ENCODE measurements around the gene VPS13D.

The VPS13D gene

DNA sequence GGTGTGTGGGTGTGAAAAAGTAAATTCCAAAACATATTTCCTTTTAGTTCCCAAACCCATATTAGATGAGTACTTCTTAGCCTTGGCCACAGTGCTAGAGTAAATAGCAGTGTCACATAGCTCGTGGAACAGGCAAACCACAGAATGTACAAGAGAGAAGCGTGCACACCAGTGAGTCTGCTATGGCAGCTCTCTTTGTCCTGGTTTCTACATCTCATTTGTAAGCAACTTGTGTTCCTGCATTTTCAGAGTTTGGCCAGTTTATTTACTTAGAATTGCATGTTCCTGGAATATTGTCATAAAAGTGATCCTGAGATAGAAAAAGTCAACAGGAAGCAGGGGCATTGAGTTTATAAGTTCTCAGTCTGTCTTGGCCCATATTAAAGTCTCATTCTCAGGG is 246.1 kb downstream of the VPS13D start:
- Mint-ChIP-seq H3K36me3 (peaks cover 10% of the 10 kb centered on the region), H3K9me3 (no peaks in the 10 kb centered on the region), H3K4me3 (no peak overlapping the region), H3K27ac (peak overlapping the region; percentile 91), H3K4me1 (peaks cover 98% of the 10 kb centered on the region), H3K27me3 (no peaks in the 10 kb centered on the region)

DNA sequence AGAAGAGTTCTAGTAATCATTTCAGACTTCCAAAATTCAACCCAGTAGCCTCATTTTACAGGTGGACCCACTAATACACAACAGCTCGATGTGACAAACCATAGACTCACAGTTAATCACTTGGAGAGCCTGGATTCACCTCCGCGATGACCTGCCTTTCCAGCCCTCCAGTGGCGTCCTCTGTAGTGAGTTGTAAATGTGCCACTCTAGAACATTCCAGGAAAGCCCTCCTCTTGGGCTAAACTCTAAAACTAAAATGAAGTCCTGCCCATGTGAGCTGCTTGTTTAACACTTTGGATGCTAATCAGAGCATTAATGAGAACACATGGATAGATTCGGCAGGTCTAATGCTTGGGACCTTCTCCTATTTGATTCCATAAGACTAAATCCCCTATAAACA is 247.5 kb downstream of the VPS13D start:
- Mint-ChIP-seq H3K27ac (peak overlapping the region; percentile 73), H3K27me3 (no peaks in the 10 kb centered on the region), H3K4me3 (no peak overlapping the region), H3K36me3 (peaks cover 4% of the 10 kb centered on the region), H3K4me1 (peaks cover 98% of the 10 kb centered on the region), H3K9me3 (no peaks in the 10 kb centered on the region)

DNA sequence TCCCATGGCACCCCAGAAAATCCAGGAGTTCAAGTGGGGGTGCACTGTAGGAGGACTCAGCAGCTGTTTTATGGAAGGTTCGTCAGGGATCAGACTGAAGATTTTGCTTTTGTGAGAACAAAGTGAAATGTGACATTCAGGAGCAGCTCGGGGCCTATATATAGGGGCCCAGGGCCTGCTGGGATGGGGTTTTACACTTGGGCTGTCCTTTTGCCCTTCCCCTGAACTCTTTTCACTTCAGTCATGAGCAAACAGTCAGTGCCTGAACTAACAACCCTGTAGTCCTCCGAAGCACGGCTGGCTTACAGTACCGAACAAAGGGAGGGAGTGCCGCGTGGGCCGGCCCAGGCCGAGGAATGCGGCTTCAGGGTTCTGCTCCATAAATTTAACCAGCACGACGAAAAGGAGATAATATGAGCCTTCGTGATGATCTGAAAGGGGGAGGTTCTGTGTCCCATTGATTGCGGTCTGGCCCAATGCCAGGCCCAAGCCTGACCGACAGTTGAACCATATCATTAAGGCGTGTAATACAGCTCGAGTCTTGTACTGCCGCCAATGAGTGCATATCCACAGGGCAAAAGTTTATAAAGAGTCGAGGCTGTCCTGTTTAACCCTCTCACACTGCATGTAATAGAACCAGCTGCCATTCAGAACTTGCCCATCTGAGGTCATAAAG is 248.2 kb downstream of the VPS13D start:
- peak overlapping the region; percentile 93 for H3K27ac Mint-ChIP-seq
- H3K36me3 Mint-ChIP-seq = peaks cover 3% of the 10 kb centered on the region
- H3K4me1 Mint-ChIP-seq = peaks cover 94% of the 10 kb centered on the region
- no peaks in the 10 kb centered on the region for H3K27me3 Mint-ChIP-seq
- H3K9me3 Mint-ChIP-seq = no peaks in the 10 kb centered on the region
- peak overlapping the region; percentile 69 for H3K4me3 Mint-ChIP-seq

DNA sequence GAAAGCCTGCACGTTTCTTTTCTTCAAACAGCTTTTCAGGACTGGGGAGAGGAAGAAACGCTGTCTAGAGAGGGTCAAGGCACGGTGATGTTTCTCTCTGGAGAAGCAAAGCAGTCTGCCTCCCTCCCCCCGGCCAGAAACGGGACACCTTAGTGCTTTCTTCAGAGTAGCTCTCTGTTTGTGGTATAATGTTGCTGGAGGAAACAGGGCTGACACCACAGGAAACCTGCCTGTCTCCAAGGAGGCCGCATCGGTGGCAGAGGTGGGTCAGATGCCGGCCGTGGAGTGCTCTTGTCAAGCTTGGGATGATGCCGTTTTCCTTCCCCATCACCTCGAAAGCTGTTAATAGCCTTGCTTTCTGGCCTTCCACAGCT is 248.8 kb downstream of the VPS13D start:
- H3K36me3 Mint-ChIP-seq = peaks cover 1% of the 10 kb centered on the region
- H3K27me3 Mint-ChIP-seq = no peaks in the 10 kb centered on the region
- peak overlapping the region; percentile 93 for H3K27ac Mint-ChIP-seq
- no peaks in the 10 kb centered on the region for H3K9me3 Mint-ChIP-seq
- H3K4me1 Mint-ChIP-seq = peaks cover 93% of the 10 kb centered on the region
- peak overlapping the region; percentile 69 for H3K4me3 Mint-ChIP-seq

DNA sequence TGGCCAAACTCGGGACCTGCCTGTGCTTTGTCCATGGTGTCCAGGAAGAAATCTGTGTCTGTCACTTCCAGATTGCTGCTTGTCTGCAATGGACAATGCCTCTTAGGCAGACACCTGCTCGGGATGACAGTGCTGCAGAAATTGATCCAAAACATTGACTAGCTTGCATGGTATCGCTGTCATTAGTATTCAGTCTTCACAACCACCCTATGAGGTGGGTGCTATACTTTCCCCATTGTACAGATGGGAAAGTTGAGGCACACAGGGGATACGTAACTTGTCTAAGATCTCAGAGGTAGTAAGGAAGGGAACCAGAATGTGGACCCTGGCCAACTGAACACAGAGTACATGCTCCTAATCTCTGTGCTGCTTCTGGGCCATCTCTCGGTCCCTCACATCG is 249.5 kb downstream of the VPS13D start:
- H3K27ac Mint-ChIP-seq = peak overlapping the region; percentile 93
- no peaks in the 10 kb centered on the region for H3K27me3 Mint-ChIP-seq
- H3K36me3 Mint-ChIP-seq = peaks cover 3% of the 10 kb centered on the region
- H3K4me3 Mint-ChIP-seq = no peak overlapping the region
- peaks cover 86% of the 10 kb centered on the region for H3K4me1 Mint-ChIP-seq
- H3K9me3 Mint-ChIP-seq = no peaks in the 10 kb centered on the region

DNA sequence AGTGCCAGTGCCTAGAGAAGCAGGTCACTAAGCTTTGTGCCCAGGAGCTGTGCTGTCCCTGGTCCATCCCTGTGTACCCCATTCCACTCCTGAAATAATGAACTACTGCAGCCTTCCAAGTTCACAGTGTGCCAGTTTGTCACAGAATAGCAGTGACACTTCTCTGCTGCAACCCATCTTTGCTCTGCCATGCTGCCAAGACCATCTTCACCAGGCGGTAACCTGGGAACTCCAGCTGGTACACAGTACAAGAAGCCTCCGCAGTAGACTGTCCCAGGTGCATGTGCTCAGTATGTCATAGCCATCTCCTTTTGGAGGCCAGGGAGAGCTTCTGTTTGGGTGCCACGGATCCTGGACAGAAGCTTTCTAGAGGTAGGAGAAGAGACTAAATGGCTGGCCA is 250.2 kb downstream of the VPS13D start:
- H3K4me1 Mint-ChIP-seq = peaks cover 83% of the 10 kb centered on the region
- H3K4me3 Mint-ChIP-seq = no peak overlapping the region
- H3K27me3 Mint-ChIP-seq = no peaks in the 10 kb centered on the region
- H3K9me3 Mint-ChIP-seq = no peaks in the 10 kb centered on the region
- H3K36me3 Mint-ChIP-seq = peaks cover 3% of the 10 kb centered on the region
- H3K27ac Mint-ChIP-seq = peak overlapping the region; percentile 77

DNA sequence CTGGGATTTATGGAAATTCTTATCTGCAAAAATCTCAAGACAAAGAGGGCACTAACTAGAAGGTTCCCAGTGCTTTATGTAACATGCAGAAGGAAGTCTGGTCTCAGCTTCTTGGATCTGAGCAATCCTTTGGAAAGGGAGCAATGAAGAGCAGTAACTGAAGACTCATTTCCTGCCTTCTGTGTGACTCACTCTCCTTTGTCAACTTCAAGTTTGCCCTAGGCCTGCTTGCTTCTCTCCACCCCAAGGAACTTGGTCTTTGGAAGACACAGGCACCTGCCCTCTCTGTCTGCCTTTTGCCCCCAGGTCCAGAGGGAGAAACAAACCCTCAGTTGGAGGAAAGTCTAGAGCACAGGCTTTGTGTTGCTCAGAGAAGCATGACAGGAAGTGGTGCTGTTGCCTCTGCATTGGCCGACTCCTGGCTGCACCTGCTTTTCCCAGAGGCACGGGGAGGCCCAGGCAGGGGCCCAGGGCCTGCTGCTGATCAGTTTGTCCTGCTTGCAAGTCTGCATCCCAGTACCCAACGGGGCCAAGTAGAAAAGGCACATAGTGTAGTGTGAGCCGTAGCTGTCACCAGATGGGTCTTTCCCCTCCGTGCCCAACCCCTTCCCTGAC is 251.0 kb downstream of the VPS13D start:
- Mint-ChIP-seq H3K36me3 (peaks cover 3% of the 10 kb centered on the region), H3K27ac (peak overlapping the region; percentile 90), H3K9me3 (no peaks in the 10 kb centered on the region), H3K4me3 (peak overlapping the region; percentile 11), H3K27me3 (no peaks in the 10 kb centered on the region), H3K4me1 (peaks cover 78% of the 10 kb centered on the region)

DNA sequence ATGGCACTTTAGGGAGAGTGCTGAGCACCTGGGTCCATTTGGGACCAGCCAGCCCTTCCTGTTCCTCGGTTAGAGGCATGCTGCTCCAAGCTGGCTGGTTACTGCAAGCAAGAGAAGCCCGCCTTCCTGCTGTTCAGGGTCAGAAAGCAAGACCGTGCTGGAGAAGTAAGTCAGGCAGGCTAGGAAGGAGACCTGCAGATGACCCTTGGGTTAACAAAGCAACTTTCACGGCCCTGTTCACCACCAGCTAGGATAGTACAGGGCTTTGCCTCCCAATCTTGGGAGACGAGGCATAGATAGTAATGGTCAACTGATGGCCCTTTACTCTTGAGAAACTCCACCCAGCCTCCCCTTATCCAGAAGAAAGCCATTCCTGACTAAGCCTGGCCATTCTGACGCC is 252.1 kb downstream of the VPS13D start:
- Mint-ChIP-seq H3K27me3 (no peaks in the 10 kb centered on the region), H3K9me3 (no peaks in the 10 kb centered on the region), H3K4me3 (no peak overlapping the region), H3K27ac (no peak overlapping the region), H3K4me1 (peaks cover 72% of the 10 kb centered on the region), H3K36me3 (peaks cover 8% of the 10 kb centered on the region)

DNA sequence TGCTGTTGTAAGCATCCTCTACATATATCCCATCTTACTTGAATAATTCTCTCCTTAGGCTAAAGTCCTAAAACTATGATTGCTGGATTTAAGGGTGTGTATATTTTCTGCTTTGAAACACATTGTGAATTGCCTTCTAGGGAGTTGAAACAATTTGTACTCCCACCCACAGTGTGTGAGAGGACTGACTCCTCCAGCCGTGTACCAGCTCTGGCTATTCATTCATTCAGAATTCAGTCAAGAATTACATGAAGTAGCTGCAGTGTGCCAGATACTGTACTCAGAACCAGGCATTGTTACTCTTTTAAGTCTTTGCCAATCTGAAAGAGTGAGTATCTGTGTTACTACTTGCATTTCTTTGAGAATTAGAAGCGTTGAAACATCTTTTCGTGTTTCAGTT is 253.2 kb downstream of the VPS13D start:
- peaks cover 9% of the 10 kb centered on the region for H3K36me3 Mint-ChIP-seq
- H3K27ac Mint-ChIP-seq = no peak overlapping the region
- no peaks in the 10 kb centered on the region for H3K27me3 Mint-ChIP-seq
- H3K4me3 Mint-ChIP-seq = no peak overlapping the region
- H3K9me3 Mint-ChIP-seq = no peaks in the 10 kb centered on the region
- peaks cover 65% of the 10 kb centered on the region for H3K4me1 Mint-ChIP-seq

DNA sequence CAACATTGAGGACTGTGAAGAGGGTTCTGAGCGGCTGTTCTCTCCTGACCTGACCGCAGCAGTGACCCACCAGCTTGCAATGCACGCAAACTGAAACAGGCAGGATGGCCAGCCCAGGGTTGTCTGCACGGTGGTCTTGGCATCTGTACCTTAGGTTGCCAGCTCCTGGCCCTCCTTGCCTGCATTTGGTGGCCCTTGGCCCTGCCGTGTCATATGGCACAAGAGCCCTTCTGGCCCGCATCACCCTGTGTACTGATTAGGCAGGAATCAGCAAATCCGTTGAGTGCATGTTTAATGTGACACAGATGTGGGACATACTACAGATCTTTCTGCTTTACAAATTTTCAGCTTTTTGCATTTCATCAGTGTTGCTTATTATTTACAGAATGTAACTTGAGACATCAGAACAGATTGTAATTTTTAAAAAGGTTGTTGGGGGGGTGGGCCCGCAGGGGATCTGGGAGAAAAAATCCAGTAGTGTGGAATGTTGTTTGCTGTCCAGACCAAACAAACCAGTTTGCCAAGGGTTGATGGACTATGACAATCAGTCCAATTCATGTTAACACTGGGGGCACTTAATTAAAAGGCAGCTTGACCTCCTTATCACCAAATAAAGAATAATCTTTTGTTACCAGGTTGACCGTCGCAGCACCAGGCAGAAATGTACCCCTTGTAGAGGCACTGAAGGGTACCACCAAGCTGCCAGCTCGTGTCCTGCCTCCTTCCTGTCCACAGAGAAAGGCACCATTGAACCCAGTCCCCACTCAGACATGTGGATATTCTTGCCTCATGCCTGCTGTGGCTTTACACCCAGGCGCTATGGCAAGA is 255.6 kb downstream of the VPS13D start:
- peaks cover 9% of the 10 kb centered on the region for H3K36me3 Mint-ChIP-seq
- no peak overlapping the region for H3K27ac Mint-ChIP-seq
- H3K27me3 Mint-ChIP-seq = no peaks in the 10 kb centered on the region
- peaks cover 43% of the 10 kb centered on the region for H3K4me1 Mint-ChIP-seq
- no peak overlapping the region for H3K4me3 Mint-ChIP-seq
- no peaks in the 10 kb centered on the region for H3K9me3 Mint-ChIP-seq

DNA sequence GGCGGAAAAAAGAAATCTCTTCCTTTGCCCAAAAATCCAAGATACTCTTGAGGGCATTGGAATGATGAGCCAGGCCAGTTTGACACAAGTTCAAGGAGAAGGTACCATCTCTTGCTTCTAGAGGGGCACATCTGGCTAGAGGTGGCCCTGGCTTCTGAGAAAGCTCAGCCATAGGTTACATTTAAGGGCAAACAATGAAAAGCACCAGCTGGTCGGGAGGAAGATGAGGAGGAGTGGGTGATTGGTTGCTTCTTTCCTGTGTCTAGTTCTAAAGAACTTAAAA is 256.2 kb downstream of the VPS13D start:
- H3K4me3 Mint-ChIP-seq = no peak overlapping the region
- H3K27ac Mint-ChIP-seq = no peak overlapping the region
- peaks cover 11% of the 10 kb centered on the region for H3K36me3 Mint-ChIP-seq
- H3K4me1 Mint-ChIP-seq = peaks cover 37% of the 10 kb centered on the region
- no peaks in the 10 kb centered on the region for H3K27me3 Mint-ChIP-seq
- H3K9me3 Mint-ChIP-seq = no peaks in the 10 kb centered on the region

DNA sequence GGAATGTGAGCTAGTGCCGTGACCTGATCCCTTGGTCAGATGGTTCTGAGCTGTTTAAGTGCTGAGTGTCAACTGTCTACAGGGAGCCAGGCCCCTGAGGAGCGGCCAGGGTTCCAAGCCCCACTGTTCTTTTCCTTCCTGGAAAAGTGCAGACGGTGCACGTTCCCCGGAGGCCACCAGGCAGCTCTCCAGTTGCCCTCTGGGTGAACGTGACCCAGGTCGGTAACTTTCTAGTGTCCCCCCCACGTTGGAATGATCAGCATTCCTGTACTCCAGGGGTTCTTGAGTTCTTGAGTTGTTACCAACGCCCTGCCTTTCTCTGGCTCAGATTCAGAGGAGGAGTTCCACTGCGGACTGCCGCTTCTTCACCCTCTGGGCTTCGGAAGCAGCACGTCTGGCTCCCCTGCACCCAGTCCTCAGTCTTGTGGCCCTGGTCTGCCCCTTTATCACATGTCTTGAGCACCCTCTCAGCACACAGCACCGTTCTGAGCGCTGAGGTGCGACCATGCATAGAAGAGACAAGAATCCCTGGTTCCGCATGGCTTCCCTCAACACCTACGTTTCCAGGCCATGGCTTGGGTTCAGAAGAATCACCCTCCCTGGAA is 256.7 kb downstream of the VPS13D start:
- H3K36me3 Mint-ChIP-seq = peaks cover 14% of the 10 kb centered on the region
- H3K4me3 Mint-ChIP-seq = no peak overlapping the region
- H3K27ac Mint-ChIP-seq = no peak overlapping the region
- H3K4me1 Mint-ChIP-seq = peaks cover 32% of the 10 kb centered on the region
- no peaks in the 10 kb centered on the region for H3K9me3 Mint-ChIP-seq
- no peaks in the 10 kb centered on the region for H3K27me3 Mint-ChIP-seq

DNA sequence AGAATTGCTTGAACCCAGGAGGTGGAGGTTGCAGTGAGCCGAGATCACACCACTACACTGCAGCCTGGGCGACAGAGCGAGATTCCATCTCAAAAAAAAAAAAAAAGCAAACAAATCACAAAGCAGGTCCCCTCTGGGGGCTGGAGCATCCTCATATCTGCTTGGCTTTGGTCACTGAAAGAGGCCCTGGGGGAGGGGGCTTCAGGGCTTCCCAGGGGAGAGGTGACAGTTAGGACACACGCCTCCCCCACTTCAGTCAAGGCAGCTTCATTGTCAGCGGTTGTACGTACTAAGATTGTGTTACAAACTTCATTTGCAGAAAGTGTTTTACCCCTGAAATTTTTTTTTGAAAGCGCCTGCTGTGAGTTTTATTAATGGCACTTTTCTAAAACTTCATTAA is 257.7 kb downstream of the VPS13D start:
- Mint-ChIP-seq H3K27ac (no peak overlapping the region), H3K4me1 (peaks cover 23% of the 10 kb centered on the region), H3K36me3 (peaks cover 14% of the 10 kb centered on the region), H3K27me3 (no peaks in the 10 kb centered on the region), H3K4me3 (no peak overlapping the region), H3K9me3 (no peaks in the 10 kb centered on the region)

DNA sequence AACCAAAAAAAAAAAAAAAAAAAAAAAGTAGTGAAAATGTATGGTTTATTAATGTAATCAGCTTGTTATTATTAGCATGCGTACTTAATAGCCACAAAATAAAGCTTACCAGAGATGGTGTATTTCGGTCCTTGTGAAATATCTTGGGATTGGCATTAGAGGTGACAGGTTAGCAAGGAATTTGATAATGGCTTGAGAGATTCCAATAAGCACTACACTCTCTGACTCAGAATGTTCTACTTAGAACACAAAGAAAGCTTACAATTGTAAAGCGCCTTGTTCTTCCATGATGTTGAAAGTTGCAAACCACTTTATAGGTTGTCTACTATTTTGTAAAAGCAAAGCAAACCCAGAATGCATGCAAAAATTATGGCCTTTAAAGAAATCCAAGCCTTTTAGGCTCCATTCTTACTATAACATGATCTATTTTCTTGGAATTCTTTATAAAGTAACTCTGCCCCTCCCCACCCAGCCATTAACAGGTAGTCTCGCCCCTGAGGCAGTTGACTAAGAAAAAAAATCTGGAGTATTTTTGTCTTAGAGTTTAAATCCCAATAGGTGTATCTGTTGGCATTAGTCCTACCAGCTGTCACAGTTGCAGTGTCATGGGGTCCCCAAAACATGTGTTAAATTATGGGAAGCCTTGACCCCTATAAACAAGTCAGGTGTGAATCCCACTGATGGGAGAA is 259.0 kb downstream of the VPS13D start:
- Mint-ChIP-seq H3K27ac (no peak overlapping the region), H3K9me3 (no peaks in the 10 kb centered on the region), H3K4me1 (peaks cover 16% of the 10 kb centered on the region), H3K36me3 (peaks cover 17% of the 10 kb centered on the region), H3K4me3 (no peak overlapping the region), H3K27me3 (no peaks in the 10 kb centered on the region)

DNA sequence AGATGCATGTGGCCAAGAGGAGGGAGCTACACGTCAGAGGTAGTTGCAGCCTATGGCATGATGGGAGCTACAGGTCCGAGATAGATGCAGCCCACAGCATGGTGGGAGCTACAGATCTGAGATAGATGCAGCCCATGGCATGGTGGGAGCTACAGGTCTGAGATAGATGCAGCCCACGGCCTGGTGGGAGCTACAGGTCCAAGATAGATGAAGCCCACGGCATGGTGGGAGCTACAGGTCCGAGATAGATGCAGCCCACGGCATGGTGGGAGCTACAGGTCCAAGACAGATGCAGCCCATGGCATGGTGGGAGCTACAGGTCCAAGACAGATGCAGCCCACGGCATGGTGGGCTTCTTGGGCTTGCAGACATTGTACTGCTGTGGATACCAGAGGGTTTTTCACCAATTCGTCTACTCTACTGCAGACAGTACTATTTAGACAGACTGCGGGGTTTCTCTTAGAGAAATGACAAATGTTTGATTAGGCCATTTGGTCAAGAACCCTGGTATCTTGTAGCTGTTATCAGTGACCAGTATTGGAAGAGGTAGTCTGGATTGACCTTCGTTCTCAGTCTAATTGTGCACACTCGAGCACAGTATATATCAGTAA is 260.8 kb downstream of the VPS13D start:
- Mint-ChIP-seq H3K27me3 (no peaks in the 10 kb centered on the region), H3K9me3 (no peaks in the 10 kb centered on the region), H3K4me3 (no peak overlapping the region), H3K27ac (no peak overlapping the region), H3K36me3 (peaks cover 18% of the 10 kb centered on the region), H3K4me1 (peaks cover 13% of the 10 kb centered on the region)
